ENCODE data around the gene UBE3D.

Gene UBE3D

DNA sequence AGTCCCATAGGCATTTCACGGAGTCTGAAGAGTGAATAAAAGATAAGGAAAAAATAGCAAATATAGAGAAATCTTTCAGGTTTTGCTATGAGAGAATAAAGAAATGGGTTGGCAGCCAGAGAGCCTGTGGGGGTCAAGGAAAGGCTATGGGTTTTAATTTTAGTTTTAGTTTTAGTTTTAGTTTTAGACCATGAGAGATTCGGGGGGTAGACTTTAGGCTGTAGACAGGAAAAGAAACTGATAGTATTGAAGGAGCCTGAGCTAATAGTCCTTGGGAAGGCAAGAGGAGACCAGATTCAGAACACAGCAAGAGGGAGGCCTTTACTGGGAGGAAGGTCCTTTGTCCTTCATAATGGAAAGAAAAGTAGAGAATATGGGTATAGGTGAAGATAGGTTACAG, 21.1 kb upstream of the UBE3D start:
- Histone ChIP-seq H3F3A (ENCODE audit: insufficient read depth, low read length) (no peaks in the 10 kb centered on the region), H3K27me3 (ENCODE audit: insufficient read depth, low read length) (no peaks in the 10 kb centered on the region), H3K36me3 (ENCODE audit: insufficient read depth, low read length) (0 out of 2 replicates have a peak, but pooled peaks cover 3% of the 10 kb centered on the region), H3K4me3 (ENCODE audit: low read depth, low read length, poor library complexity, severe bottlenecking) (no peak overlapping the region), H3K4me1 (ENCODE audit: insufficient read depth, low read length, severe bottlenecking) (no peaks in the 10 kb centered on the region), H3K9me2 (ENCODE audit: low read depth, low read length) (no peaks in the 10 kb centered on the region), H3K4me2 (ENCODE audit: low read length) (no peak overlapping the region), H3K9me3 (ENCODE audit: low read length) (no peaks in the 10 kb centered on the region), H3K79me2 (ENCODE audit: insufficient read depth, low read length) (peaks cover 12% of the 10 kb centered on the region), H3K27ac (ENCODE audit: low read depth, low read length, poor library complexity, severe bottlenecking) (no peak overlapping the region), H4K20me1 (ENCODE audit: insufficient read depth, low read length) (no peaks in the 10 kb centered on the region), H2AFZ (ENCODE audit: low read length) (no peak overlapping the region), H3K9ac (ENCODE audit: low read length) (no peak overlapping the region)
- TF ChIP-seq, protein P1, sequence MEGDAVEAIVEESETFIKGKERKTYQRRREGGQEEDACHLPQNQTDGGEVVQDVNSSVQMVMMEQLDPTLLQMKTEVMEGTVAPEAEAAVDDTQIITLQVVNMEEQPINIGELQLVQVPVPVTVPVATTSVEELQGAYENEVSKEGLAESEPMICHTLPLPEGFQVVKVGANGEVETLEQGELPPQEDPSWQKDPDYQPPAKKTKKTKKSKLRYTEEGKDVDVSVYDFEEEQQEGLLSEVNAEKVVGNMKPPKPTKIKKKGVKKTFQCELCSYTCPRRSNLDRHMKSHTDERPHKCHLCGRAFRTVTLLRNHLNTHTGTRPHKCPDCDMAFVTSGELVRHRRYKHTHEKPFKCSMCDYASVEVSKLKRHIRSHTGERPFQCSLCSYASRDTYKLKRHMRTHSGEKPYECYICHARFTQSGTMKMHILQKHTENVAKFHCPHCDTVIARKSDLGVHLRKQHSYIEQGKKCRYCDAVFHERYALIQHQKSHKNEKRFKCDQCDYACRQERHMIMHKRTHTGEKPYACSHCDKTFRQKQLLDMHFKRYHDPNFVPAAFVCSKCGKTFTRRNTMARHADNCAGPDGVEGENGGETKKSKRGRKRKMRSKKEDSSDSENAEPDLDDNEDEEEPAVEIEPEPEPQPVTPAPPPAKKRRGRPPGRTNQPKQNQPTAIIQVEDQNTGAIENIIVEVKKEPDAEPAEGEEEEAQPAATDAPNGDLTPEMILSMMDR (IDR thresholded peaks at IDR 0.05; ENCODE audit: low read length) = no peak
- TF ChIP-seq EZH2 (IDR thresholded peaks at IDR 0.05; ENCODE audit: borderline replicate concordance, low read length) = no peak

- Histone ChIP-seq H3K4me3 (ENCODE audit: low read depth, low read length, poor library complexity, severe bottlenecking) (no peak overlapping the region), H3K9me3 (ENCODE audit: low read length) (no peaks in the 10 kb centered on the region; the same call in 1 of the 2 replicates), H3K79me2 (ENCODE audit: insufficient read depth, low read length) (peaks cover 18% of the 10 kb centered on the region), H3K4me1 (ENCODE audit: insufficient read depth, low read length, severe bottlenecking) (no peaks in the 10 kb centered on the region), H3K27ac (ENCODE audit: low read depth, low read length, poor library complexity, severe bottlenecking) (no peak overlapping the region), H3K9ac (ENCODE audit: low read length) (no peak overlapping the region), H4K20me1 (ENCODE audit: insufficient read depth, low read length) (no peaks in the 10 kb centered on the region), H2AFZ (ENCODE audit: low read length) (no peak overlapping the region), H3K36me3 (ENCODE audit: insufficient read depth, low read length) (0 out of 2 replicates have a peak, but pooled peaks cover 3% of the 10 kb centered on the region), H3K9me2 (ENCODE audit: low read depth, low read length) (no peaks in the 10 kb centered on the region), H3K27me3 (ENCODE audit: insufficient read depth, low read length) (no peaks in the 10 kb centered on the region), H3F3A (ENCODE audit: insufficient read depth, low read length) (no peaks in the 10 kb centered on the region), H3K4me2 (ENCODE audit: low read length) (no peak overlapping the region)
- TF ChIP-seq EZH2 (IDR thresholded peaks at IDR 0.05; ENCODE audit: borderline replicate concordance, low read length) = no peak
- TF ChIP-seq, protein P1 (IDR thresholded peaks at IDR 0.05; ENCODE audit: low read length) = no peak
Measured at GRCh38 chr6:83083476-83083875, 17.8 kb upstream of the UBE3D start.

DNA sequence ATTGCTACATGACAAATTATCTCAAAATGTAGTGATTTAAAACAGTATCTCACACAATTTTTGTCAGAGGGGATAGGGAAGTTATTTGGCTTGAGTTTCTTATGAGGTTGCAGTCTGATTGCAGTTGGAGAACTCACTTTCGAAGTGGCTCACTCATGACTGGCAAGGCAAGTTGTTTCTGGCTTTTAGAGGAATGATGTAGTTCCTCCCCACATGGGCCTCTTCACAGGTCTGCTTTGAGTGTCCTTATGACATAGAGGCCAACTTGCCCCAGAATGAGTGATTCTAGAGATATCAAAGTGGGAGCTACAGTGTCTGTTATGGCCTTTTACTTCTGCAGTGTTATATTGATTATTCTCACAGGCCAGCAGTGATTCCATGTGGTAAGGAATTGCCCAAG, 8.0 kb upstream of the UBE3D start:
- Histone ChIP-seq H4K20me1 (ENCODE audit: insufficient read depth, low read length) (no peaks in the 10 kb centered on the region), H3K27me3 (ENCODE audit: insufficient read depth, low read length) (no peaks in the 10 kb centered on the region), H3K79me2 (ENCODE audit: insufficient read depth, low read length) (peaks cover 83% of the 10 kb centered on the region), H3K4me2 (ENCODE audit: low read length) (no peak overlapping the region), H3F3A (ENCODE audit: insufficient read depth, low read length) (no peaks in the 10 kb centered on the region), H3K4me1 (ENCODE audit: insufficient read depth, low read length, severe bottlenecking) (peaks cover 38% of the 10 kb centered on the region), H2AFZ (ENCODE audit: low read length) (no peak overlapping the region), H3K9me2 (ENCODE audit: low read depth, low read length) (no peaks in the 10 kb centered on the region), H3K36me3 (ENCODE audit: insufficient read depth, low read length) (peaks cover 36% of the 10 kb centered on the region), H3K27ac (ENCODE audit: low read depth, low read length, poor library complexity, severe bottlenecking) (no peak overlapping the region), H3K9ac (ENCODE audit: low read length) (no peak overlapping the region), H3K4me3 (ENCODE audit: low read depth, low read length, poor library complexity, severe bottlenecking) (no peak overlapping the region), H3K9me3 (ENCODE audit: low read length) (no peaks in the 10 kb centered on the region)
- TF ChIP-seq EZH2 (IDR thresholded peaks at IDR 0.05; ENCODE audit: borderline replicate concordance, low read length) = no peak
- TF ChIP-seq, protein P1 (IDR thresholded peaks at IDR 0.05; ENCODE audit: low read length) = no peak
